ENCODE measurements around the gene ZNF791. TPM values are rescaled to one million over a fixed set of nuclear protein-coding genes. Genes with fewer than 3 reads are reported as not detected.

The ZNF791 gene
- polyA plus RNA-seq, 3 donors, result 5.2 to 8.2 (median 5.9) TPM

- intact Hi-C loops (cut with micrococcal nuclease), result no loop called here
- TF ChIP-seq, protein P1, sequence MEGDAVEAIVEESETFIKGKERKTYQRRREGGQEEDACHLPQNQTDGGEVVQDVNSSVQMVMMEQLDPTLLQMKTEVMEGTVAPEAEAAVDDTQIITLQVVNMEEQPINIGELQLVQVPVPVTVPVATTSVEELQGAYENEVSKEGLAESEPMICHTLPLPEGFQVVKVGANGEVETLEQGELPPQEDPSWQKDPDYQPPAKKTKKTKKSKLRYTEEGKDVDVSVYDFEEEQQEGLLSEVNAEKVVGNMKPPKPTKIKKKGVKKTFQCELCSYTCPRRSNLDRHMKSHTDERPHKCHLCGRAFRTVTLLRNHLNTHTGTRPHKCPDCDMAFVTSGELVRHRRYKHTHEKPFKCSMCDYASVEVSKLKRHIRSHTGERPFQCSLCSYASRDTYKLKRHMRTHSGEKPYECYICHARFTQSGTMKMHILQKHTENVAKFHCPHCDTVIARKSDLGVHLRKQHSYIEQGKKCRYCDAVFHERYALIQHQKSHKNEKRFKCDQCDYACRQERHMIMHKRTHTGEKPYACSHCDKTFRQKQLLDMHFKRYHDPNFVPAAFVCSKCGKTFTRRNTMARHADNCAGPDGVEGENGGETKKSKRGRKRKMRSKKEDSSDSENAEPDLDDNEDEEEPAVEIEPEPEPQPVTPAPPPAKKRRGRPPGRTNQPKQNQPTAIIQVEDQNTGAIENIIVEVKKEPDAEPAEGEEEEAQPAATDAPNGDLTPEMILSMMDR (IDR thresholded peaks at IDR 0.05), result no peak
- H3K4me1 ChIP-seq (ENCODE audit: control insufficient read depth in 1 of 2, insufficient read depth in 2 of 2, low read length in 2 of 2), result peaks cover 6 to 14% of the 10 kb centered on the region in 2 donors
- DNase-seq, result no peak
- no peaks in the 10 kb centered on the region for H3K27me3 ChIP-seq (ENCODE audit: control insufficient read depth in 2 of 2, insufficient read depth in 2 of 2, low read length in 2 of 2)
- H3K27me3 Mint-ChIP-seq (ENCODE audit: low read depth in 3 of 3), result no peaks in the 10 kb centered on the region
- H2AFZ ChIP-seq (ENCODE audit: insufficient read depth, low read depth, low read length, poor library complexity, severe bottlenecking), result no peak overlapping the region
- peak overlapping the region in 1 of 7 donors; percentile 64 for H3K27ac Mint-ChIP-seq
- H3K27ac ChIP-seq (ENCODE audit: low read depth in 1 of 2, low read length in 2 of 2), result no peak overlapping the region
- H3K9ac ChIP-seq (ENCODE audit: insufficient read depth, low read length, poor library complexity, severe bottlenecking), result no peak overlapping the region
- H3K9me3 Mint-ChIP-seq, result peaks cover 0 to 3% (median 0%) of the 10 kb centered on the region in 7 donors
- peaks cover 62% of the 10 kb centered on the region for H4K20me1 ChIP-seq (ENCODE audit: insufficient read depth, low read length)
- H3K36me3 ChIP-seq (replicated peaks in 1 of 2; ENCODE audit: control insufficient read depth in 1 of 2, insufficient read depth in 2 of 2, low read length in 2 of 2), result peaks cover 60 to 79% of the 10 kb centered on the region in 2 donors
- H3K9me3 ChIP-seq (replicated peaks in 1 of 2; ENCODE audit: control insufficient read depth in 1 of 2, insufficient read depth in 1 of 2, low read length in 2 of 2), result no peaks in the 10 kb centered on the region
- peaks cover 19% of the 10 kb centered on the region for H3K4me1 Mint-ChIP-seq
- H3K79me2 ChIP-seq (ENCODE audit: insufficient read depth, low read length), result peaks cover 21% of the 10 kb centered on the region
- peaks cover 64 to 83% of the 10 kb centered on the region in 2 donors for H3K36me3 Mint-ChIP-seq
- WGBS (ENCODE audit: insufficient coverage), result 100% methylated on average over 8 of the region's 10 CpGs
- no peak overlapping the region for H3K4me3 ChIP-seq (replicated peaks in 1 of 3; ENCODE audit: low read depth in 2 of 3, low read length in 3 of 3)
- no peak overlapping the region for H3K4me3 Mint-ChIP-seq
- H3K4me2 ChIP-seq (replicated peaks; ENCODE audit: extremely low read depth, low read length, poor library complexity, severe bottlenecking), result no peak overlapping the region
Observed at GRCh38 chr19:12675399-12675798, 64.7 kb downstream of the ZNF791 start.

- Mint-ChIP-seq H3K27me3 (ENCODE audit: low read depth in 3 of 3) (peaks cover 0 to 2% (median 0%) of the 10 kb centered on the region in 3 donors), H3K4me1 (peaks cover 23% of the 10 kb centered on the region), H3K9me3 (peaks cover 0 to 3% (median 0%) of the 10 kb centered on the region in 7 donors), H3K36me3 (peaks cover 64 to 83% of the 10 kb centered on the region in 2 donors), H3K4me3 (no peak overlapping the region), H3K27ac (peak overlapping the region in 2 of 7 donors; percentile 13 to 17)
- Histone ChIP-seq H3K4me1 (ENCODE audit: control insufficient read depth in 1 of 2, insufficient read depth in 2 of 2, low read length in 2 of 2) (peaks cover 5 to 15% of the 10 kb centered on the region in 2 donors), H2AFZ (ENCODE audit: insufficient read depth, low read depth, low read length, poor library complexity, severe bottlenecking) (no peak overlapping the region), H3K9ac (ENCODE audit: insufficient read depth, low read length, poor library complexity, severe bottlenecking) (no peak overlapping the region), H3K36me3 (replicated peaks in 1 of 2; ENCODE audit: control insufficient read depth in 1 of 2, insufficient read depth in 2 of 2, low read length in 2 of 2) (peaks cover 60 to 79% of the 10 kb centered on the region in 2 donors), H3K79me2 (ENCODE audit: insufficient read depth, low read length) (peaks cover 19% of the 10 kb centered on the region), H3K4me2 (replicated peaks; ENCODE audit: extremely low read depth, low read length, poor library complexity, severe bottlenecking) (no peak overlapping the region), H4K20me1 (ENCODE audit: insufficient read depth, low read length) (peaks cover 65% of the 10 kb centered on the region), H3K27ac (ENCODE audit: low read depth in 1 of 2, low read length in 2 of 2) (peak overlapping the region in 1 of 2 donors; percentile 27), H3K9me3 (replicated peaks in 1 of 2; ENCODE audit: control insufficient read depth in 1 of 2, insufficient read depth in 1 of 2, low read length in 2 of 2) (no peaks in the 10 kb centered on the region), H3K27me3 (ENCODE audit: control insufficient read depth in 2 of 2, insufficient read depth in 2 of 2, low read length in 2 of 2) (no peaks in the 10 kb centered on the region), H3K4me3 (replicated peaks in 1 of 3; ENCODE audit: low read depth in 2 of 3, low read length in 3 of 3) (no peak overlapping the region)
- TF ChIP-seq, protein P1 (IDR thresholded peaks at IDR 0.05), result no peak
- intact Hi-C loops (cut with micrococcal nuclease), result no loop called here
- 95% methylated on average over 14 of the region's 15 CpGs for WGBS (ENCODE audit: insufficient coverage)
- DNase-seq, result no peak
Observed at GRCh38 chr19:12675940-12676339, 65.2 kb downstream of the ZNF791 start.
